ENCODE measurements around the gene XKRX. TPM values are rescaled to one million over a fixed set of nuclear protein-coding genes. Genes with fewer than 3 reads are reported as not detected.

Gene XKRX
- polyA plus RNA-seq, 1 experiment: 0.36 TPM

GRCh38 chrX:100969408-100969807 lies 40.7 kb upstream of the XKRX start, which contains the start of gene ARL13A:
ARL13A (plus strand) TSS chrX:100969708; CDS start chrX:100973690, 3,982 bp downstream.
- POLR2A ChIA-PET: no interaction called here
- no peak for DNase-seq (ENCODE audit: low read depth, low spot score)
- Histone ChIP-seq H3K9me3 (ENCODE audit: control insufficient read depth, insufficient read depth, low read length) (no peaks in the 10 kb centered on the region), H3K4me3 (ENCODE audit: low read depth, low read length) (no peak within 1 kb of the TSS), H3K27ac (ENCODE audit: low read depth, low read length) (no peak within 1 kb of the TSS), H3K27me3 (ENCODE audit: control insufficient read depth, insufficient read depth, low read length) (no peaks in the 10 kb centered on the region)
- no peak for TF ChIP-seq CTCF (IDR thresholded peaks at IDR 0.05; ENCODE audit: low read depth, low read length)
- CTCF ChIA-PET: no interaction called here

GRCh38 chrX:100964362-100964761 lies 35.6 kb upstream of the XKRX start:
- ChIA-PET CTCF (no interaction called here), POLR2A (no interaction called here)
- no peak for TF ChIP-seq CTCF (IDR thresholded peaks at IDR 0.05; ENCODE audit: low read depth, low read length)
- Histone ChIP-seq H3K4me3 (ENCODE audit: low read depth, low read length) (no peak overlapping the region), H3K27ac (ENCODE audit: low read depth, low read length) (no peak overlapping the region), H3K9me3 (ENCODE audit: control insufficient read depth, insufficient read depth, low read length) (no peaks in the 10 kb centered on the region), H3K27me3 (ENCODE audit: control insufficient read depth, insufficient read depth, low read length) (no peaks in the 10 kb centered on the region)
- no peak for DNase-seq (ENCODE audit: low read depth, low spot score)

- ChIA-PET POLR2A (no interaction called here), CTCF (no interaction called here)
- H3K9me3 ChIP-seq (ENCODE audit: control insufficient read depth, insufficient read depth, low read length): no peaks in the 10 kb centered on the region
Measured at GRCh38 chrX:100962811-100963210, 34.1 kb upstream of the XKRX start.

GRCh38 chrX:100948557-100948956 lies 19.8 kb upstream of the XKRX start:
- Histone ChIP-seq H3K27ac (ENCODE audit: low read depth, low read length) (no peak overlapping the region), H3K4me3 (ENCODE audit: low read depth, low read length) (no peak overlapping the region), H3K27me3 (ENCODE audit: control insufficient read depth, insufficient read depth, low read length) (no peaks in the 10 kb centered on the region), H3K9me3 (ENCODE audit: control insufficient read depth, insufficient read depth, low read length) (no peaks in the 10 kb centered on the region)
- CTCF ChIA-PET: interaction anchor here (0.7 kb wide), 1 partner anchor 264 kb away, joined by 8 read pairs; no protein-coding TSS in a partner anchor
- POLR2A ChIA-PET: no interaction called here
- TF ChIP-seq CTCF (IDR thresholded peaks at IDR 0.05; ENCODE audit: low read depth, low read length): no peak
- no peak for DNase-seq (ENCODE audit: low read depth, low spot score)

More at GRCh38 chrX:100962811-100963210, 34.1 kb upstream of the XKRX start:
- no peaks in the 10 kb centered on the region for H3K27me3 ChIP-seq (ENCODE audit: control insufficient read depth, insufficient read depth, low read length)
- H3K27ac ChIP-seq (ENCODE audit: low read depth, low read length): no peak overlapping the region
- no peak overlapping the region for H3K4me3 ChIP-seq (ENCODE audit: low read depth, low read length)
- DNase-seq (ENCODE audit: low read depth, low spot score): no peak
- no peak for TF ChIP-seq CTCF (IDR thresholded peaks at IDR 0.05; ENCODE audit: low read depth, low read length)

- Histone ChIP-seq H3K27ac (ENCODE audit: low read depth, low read length) (no peak overlapping the region), H3K27me3 (ENCODE audit: control insufficient read depth, insufficient read depth, low read length) (no peaks in the 10 kb centered on the region), H3K9me3 (ENCODE audit: control insufficient read depth, insufficient read depth, low read length) (no peaks in the 10 kb centered on the region), H3K4me3 (ENCODE audit: low read depth, low read length) (no peak overlapping the region)
- no peak for DNase-seq (ENCODE audit: low read depth, low spot score)
- CTCF ChIA-PET: no interaction called here
- TF ChIP-seq CTCF (IDR thresholded peaks at IDR 0.05; ENCODE audit: low read depth, low read length): no peak
- POLR2A ChIA-PET: no interaction called here
Measured at GRCh38 chrX:100946299-100946927, 17.7 kb upstream of the XKRX start.

Measured in AG04450 (cell line).